Gastrocnemius medialis (tissue), 4 donors: ENCODE data around the gene TRAPPC3. TPM values are rescaled to one million over a fixed set of nuclear protein-coding genes. Genes with fewer than 3 reads are reported as not detected.

ENCODE experiments used
- ATAC-seq, 2 donors: fragments of 150-250 bp; one replicate each; pipeline ENCODE4 v1.9.1; 2016
- DNase-seq, 2 donors: peaks; one replicate each; pipeline ENCODE4 v3.0.0-alpha.2; 2019
- H3K27ac ChIP-seq, 4 donors: fragments of 200-600 bp; sonication (generic); 1 replicate in 1 of 4; 2 replicates in 3 of 4; pipeline ENCODE4 v1.5.1; 2016 to 2018; ENCODE audit warnings: mild to moderate bottlenecking in 2 of 4, moderate library complexity in 1 of 4
- H3K27me3 ChIP-seq, 3 donors: fragments of 200-600 bp; sonication (generic) in 2 of 3; 1 replicate in 1 of 3; 2 replicates in 2 of 3; pipeline versions ENCODE4 v1.5.1 to v1.6.0; 2016 to 2019; ENCODE audit warnings: mild to moderate bottlenecking in 1 of 3, moderate library complexity in 1 of 3
- H3K36me3 ChIP-seq, 2 donors: fragments of 200-600 bp; sonication (generic) in 1 of 2; one replicate each; pipeline ENCODE4 v1.5.1; 2017 to 2018
- H3K4me1 ChIP-seq, 2 donors: fragments of 200-600 bp; sonication (generic) in 1 of 2; one replicate each; pipeline ENCODE4 v1.5.1; 2016 to 2017; ENCODE audit warnings: mild to moderate bottlenecking in 2 of 2
- H3K4me3 ChIP-seq, 4 donors: fragments of 200-600 bp; sonication (generic) in 3 of 4; 1 replicate in 1 of 4; 2 replicates in 3 of 4; pipeline ENCODE4 v1.5.1; 2016 to 2019; ENCODE audit warnings: mild to moderate bottlenecking in 2 of 4
- H3K9me3 ChIP-seq, 3 donors: fragments of 200-600 bp; sonication (generic) in 2 of 3; 1 replicate in 1 of 3; 2 replicates in 2 of 3; pipeline ENCODE4 v1.5.1; 2016 to 2019
- CTCF ChIP-seq, 5 experiments: fragments of 450-650 bp in 3 of 5; fragments of 200-600 bp in 2 of 5; sonication (generic) in 2 of 5; IDR thresholded peaks in 4 of 5; conservative IDR thresholded peaks in 1 of 5; 1 replicate in 4 of 5; 2 replicates in 1 of 5; pipeline ENCODE4 v1.5.1; 2016 to 2019; ENCODE audit warnings: antibody characterized with exemption in 5 of 5, mild to moderate bottlenecking in 3 of 5, moderate library complexity in 3 of 5
- POLR2A ChIP-seq, 2 donors: fragments of 450-650 bp; IDR thresholded peaks; one replicate each; pipeline ENCODE4 v1.6.1; 2017; ENCODE audit warnings: antibody characterized with exemption in 2 of 2, mild to moderate bottlenecking in 2 of 2, moderate library complexity in 2 of 2
- in situ Hi-C, 4 donors: fragments of 200-750 bp; cut with MboI; loops; one replicate each; pipeline versions ENCODE4 v1.15.0 to v1.8.0; 2017; ENCODE audit warnings: low sequenced_read_pairs in 4 of 4
- intact Hi-C: fragments of 100-400 bp; cut with DNase I; formaldehyde crosslinking; loops from one replicate; pipeline ENCODE4 v1.15.1; 2023; ENCODE audit warnings: low total_unique reads
- total RNA-seq, 4 donors: library from RNA; depleted of rRNA; stranded (reverse); fragments of >200 nt; gene quantifications; one replicate each; pipeline versions ENCODE4 v1.1.0 to v1.2.3, GENCODE V29; 2016

The TRAPPC3 gene
- total RNA-seq, 4 donors from 2014 or later = 57.5 to 72.4 (median 63.5) TPM

GRCh38 chr1:36093929-36094328 lies 55.4 kb downstream of the TRAPPC3 start:
- no peak for ATAC-seq
- intact Hi-C loops (loop anchor here (10.0 kb wide), 1 partner anchor 191 kb away; no protein-coding TSS in a partner anchor), in situ Hi-C loops (loop anchor here in 2 of 4 donors (10.0 kb wide), 3 partner anchors 51 to 321 kb away; partner anchors contain the start of gene TRAPPC3 (in 1 of the 2))
- TF ChIP-seq CTCF (IDR thresholded peaks at IDR 0.05 in 4 of 5, conservative IDR thresholded peaks at IDR 0.05 in 1 of 5) (no peak), POLR2A (IDR thresholded peaks at IDR 0.05) (no peak)
- Histone ChIP-seq H3K36me3 (peaks cover 0 to 51% of the 10 kb centered on the region in 2 donors), H3K4me3 (no peak overlapping the region), H3K27ac (peak overlapping the region in 1 of 4 donors; percentile 10), H3K9me3 (no peaks in the 10 kb centered on the region), H3K27me3 (no peaks in the 10 kb centered on the region), H3K4me1 (peaks cover 16 to 20% of the 10 kb centered on the region in 2 donors)
- no peak for DNase-seq

GRCh38 chr1:36093226-36093625 lies 56.1 kb downstream of the TRAPPC3 start:
- Histone ChIP-seq H3K27me3 (no peaks in the 10 kb centered on the region), H3K36me3 (peaks cover 0 to 51% of the 10 kb centered on the region in 2 donors), H3K9me3 (no peaks in the 10 kb centered on the region), H3K4me3 (no peak overlapping the region), H3K27ac (no peak overlapping the region), H3K4me1 (peaks cover 16 to 23% of the 10 kb centered on the region in 2 donors)
- in situ Hi-C loops = loop anchor here in 2 of 4 donors (10.0 kb wide), 3 partner anchors 52 to 322 kb away; partner anchors contain the start of gene TRAPPC3 (in 1 of the 2)
- TF ChIP-seq CTCF (IDR thresholded peaks at IDR 0.05 in 4 of 5, conservative IDR thresholded peaks at IDR 0.05 in 1 of 5) = no peak
- TF ChIP-seq POLR2A (IDR thresholded peaks at IDR 0.05) = no peak
- ATAC-seq (no peak), DNase-seq (no peak)
- intact Hi-C loops = loop anchor here (10.0 kb wide), 1 partner anchor 192 kb away; no protein-coding TSS in a partner anchor

GRCh38 chr1:36092798-36093185 lies 56.5 kb downstream of the TRAPPC3 start:
- no peaks in the 10 kb centered on the region for H3K9me3 ChIP-seq
- H3K4me3 ChIP-seq = no peak overlapping the region
- H3K4me1 ChIP-seq = peaks cover 16 to 24% of the 10 kb centered on the region in 2 donors
- no peak overlapping the region for H3K27ac ChIP-seq
- no peak for DNase-seq
- no peaks in the 10 kb centered on the region for H3K27me3 ChIP-seq
- TF ChIP-seq CTCF (IDR thresholded peaks at IDR 0.05 in 4 of 5, conservative IDR thresholded peaks at IDR 0.05 in 1 of 5) (no peak), POLR2A (IDR thresholded peaks at IDR 0.05) (no peak)
- peaks cover 0 to 51% of the 10 kb centered on the region in 2 donors for H3K36me3 ChIP-seq
- in situ Hi-C loops = loop anchor here in 2 of 4 donors (10.0 kb wide), 3 partner anchors 52 to 322 kb away; partner anchors contain the start of gene TRAPPC3 (in 1 of the 2)
- intact Hi-C loops = loop anchor here (10.0 kb wide), 1 partner anchor 192 kb away; no protein-coding TSS in a partner anchor
- no peak for ATAC-seq

- no peak for TF ChIP-seq POLR2A (IDR thresholded peaks at IDR 0.05)
- TF ChIP-seq CTCF (IDR thresholded peaks at IDR 0.05 in 4 of 5, conservative IDR thresholded peaks at IDR 0.05 in 1 of 5) = no peak
- no peak for DNase-seq
- H3K27ac ChIP-seq = no peak overlapping the region
- ATAC-seq = no peak
- in situ Hi-C loops (loop anchor here in 2 of 4 donors (10.0 kb wide), 3 partner anchors 53 to 323 kb away; partner anchors contain the start of gene TRAPPC3 (in 1 of the 2)), intact Hi-C loops (loop anchor here (10.0 kb wide), 1 partner anchor 193 kb away; no protein-coding TSS in a partner anchor)
- H3K36me3 ChIP-seq = peaks cover 0 to 51% of the 10 kb centered on the region in 2 donors
- H3K4me3 ChIP-seq = no peak overlapping the region
- H3K9me3 ChIP-seq = no peaks in the 10 kb centered on the region
- no peaks in the 10 kb centered on the region for H3K27me3 ChIP-seq
- peaks cover 16 to 24% of the 10 kb centered on the region in 2 donors for H3K4me1 ChIP-seq
Measured at GRCh38 chr1:36092166-36092797, 57.0 kb downstream of the TRAPPC3 start.
